GM23338 (cell line): ENCODE results near the gene RMI2. TPM values are rescaled to one million over a fixed set of nuclear protein-coding genes. Genes with fewer than 3 reads are reported as not detected.

Experiments used
- ATAC-seq: fragments of 200-7000 bp; cut with Tn5 transposase; 3 replicates; pipeline ENCODE4 v1.9.1; 2020
- DNase-seq: peaks from one replicate; pipeline ENCODE4 v3.0.0-alpha.2; 2015; ENCODE audit warnings: low spot score
- H2AFZ ChIP-seq: fragments of 200-600 bp; sonication (generic); 2 replicates; pipeline ENCODE4 v1.8.0; 2016; ENCODE audit warnings: antibody characterized with exemption, mild to moderate bottlenecking, moderate library complexity
- H3F3A ChIP-seq: fragments of 200-600 bp; sonication (generic); replicated peaks from 2 replicates; pipeline ENCODE4 v1.8.0; 2017; ENCODE audit warnings: antibody characterized with exemption, mixed run types, low read depth
- H3K27ac ChIP-seq: fragments of 200-600 bp; sonication (generic); 2 replicates; pipeline ENCODE4 v1.6.1; 2016; ENCODE audit warnings: low read depth
- H3K27me3 ChIP-seq: fragments of 200-600 bp; sonication (generic); 2 replicates; pipeline ENCODE4 v1.8.0; 2016; ENCODE audit warnings: mild to moderate bottlenecking, mixed run types, moderate library complexity; ENCODE audit not compliant: insufficient read depth
- H3K36me3 ChIP-seq: fragments of 200-600 bp; sonication (generic); 2 replicates; pipeline ENCODE4 v1.8.0; 2016; ENCODE audit warnings: mild to moderate bottlenecking; ENCODE audit not compliant: insufficient read depth
- H3K4me1 ChIP-seq: fragments of 200-600 bp; sonication (generic); 2 replicates; pipeline ENCODE4 v1.8.0; 2016; ENCODE audit warnings: mild to moderate bottlenecking, moderate library complexity; ENCODE audit not compliant: insufficient read depth
- H3K4me2 ChIP-seq: fragments of 200-600 bp; sonication (generic); 2 replicates; pipeline ENCODE4 v1.7.1; 2017; ENCODE audit warnings: mixed run types
- H3K4me3 ChIP-seq: fragments of 200-600 bp; sonication (generic); 2 replicates; pipeline ENCODE4 v1.6.1; 2016; ENCODE audit warnings: mixed run types
- H3K79me2 ChIP-seq: fragments of 200-600 bp; sonication (generic); replicated peaks from 2 replicates; pipeline ENCODE4 v1.8.0; 2017; ENCODE audit warnings: mild to moderate bottlenecking; ENCODE audit not compliant: insufficient read depth
- H3K9me2 ChIP-seq: fragments of 200-600 bp; sonication (generic); 2 replicates; pipeline ENCODE4 v1.8.0; 2017; ENCODE audit not compliant: insufficient read depth
- H4K20me1 ChIP-seq: fragments of 200-600 bp; sonication (generic); replicated peaks from 2 replicates; pipeline ENCODE4 v1.8.0; 2017; ENCODE audit warnings: mild to moderate bottlenecking; ENCODE audit not compliant: insufficient read depth
- H3K27ac Mint-ChIP-seq: 2 replicates; pipeline ENCODE4 v1.8.0; 2020; ENCODE audit warnings: inconsistent platforms, mild to moderate bottlenecking, moderate library complexity, mixed read lengths
- H3K27me3 Mint-ChIP-seq: 3 replicates; pipeline ENCODE4 v1.8.0; 2022; ENCODE audit warnings: low read depth, mild to moderate bottlenecking, moderate library complexity, mixed read lengths, inconsistent platforms; ENCODE audit not compliant: insufficient read depth, poor library complexity
- H3K36me3 Mint-ChIP-seq: 3 replicates; pipeline ENCODE4 v1.8.0; 2021; ENCODE audit warnings: low read depth, mild to moderate bottlenecking, inconsistent platforms, moderate library complexity, mixed read lengths
- H3K4me1 Mint-ChIP-seq: 3 replicates; pipeline ENCODE4 v1.8.0; 2020; ENCODE audit warnings: mild to moderate bottlenecking, inconsistent platforms, mixed read lengths
- H3K4me3 Mint-ChIP-seq: 3 replicates; pipeline ENCODE4 v1.8.0; 2021; ENCODE audit warnings: moderate library complexity, mild to moderate bottlenecking, inconsistent platforms, mixed read lengths
- H3K9me3 Mint-ChIP-seq: 3 replicates; pipeline ENCODE4 v1.8.0; 2020; ENCODE audit warnings: moderate library complexity, mild to moderate bottlenecking, inconsistent platforms, mixed read lengths
- CREB1 ChIP-seq: fragments of 250-450 bp; sonication (Bioruptor Pico); IDR thresholded peaks from 2 replicates; pipeline ENCODE4 v1.5.0; 2020; ENCODE audit warnings: low read depth, mild to moderate bottlenecking, moderate library complexity
- EZH2 ChIP-seq: fragments of 200-600 bp; sonication (generic); IDR thresholded peaks from one replicate; pipeline ENCODE4 v1.8.0; 2017; ENCODE audit warnings: antibody characterized with exemption, mild to moderate bottlenecking, low read depth; ENCODE audit not compliant: unreplicated experiment
- POLR2AphosphoS5 ChIP-seq: IDR thresholded peaks from 2 replicates; pipeline ENCODE4 v1.6.1; 2016; ENCODE audit warnings: antibody characterized with exemption, low read depth
- STAT1 ChIP-seq: IDR thresholded peaks from one replicate; pipeline ENCODE4 v1.6.1; 2016; ENCODE audit warnings: antibody characterized with exemption; ENCODE audit not compliant: unreplicated experiment
- polyA plus RNA-seq: library from polyadenylated mRNA; unstranded; fragments of >200 nt; fragmentation: Nextera tagmentation; extraction: Ambion mirVana; gene quantifications from 2 replicates; pipeline ENCODE4 v1.2.1, GENCODE V29; 2016
- total RNA-seq: library from RNA; depleted of rRNA; stranded (reverse); fragments of >200 nt; shearing (Covaris generic); gene quantifications from 2 replicates; pipeline ENCODE4 v1.2.3, GENCODE V29; 2014
- TF ChIP-seq, protein P1 (sequence below): fragments of 250-450 bp; sonication (Bioruptor Pico); IDR thresholded peaks from 2 replicates; pipeline ENCODE4 v1.5.0; 2020; ENCODE audit warnings: mild to moderate bottlenecking, moderate library complexity
- TF ChIP-seq, protein P2 (sequence below): IDR thresholded peaks from one replicate; pipeline ENCODE4 v1.6.1; 2018; ENCODE audit warnings: antibody characterized with exemption; ENCODE audit not compliant: unreplicated experiment
- TF ChIP-seq, protein P3 (sequence below), 2 experiments: fragments of 200-600 bp in 1 of 2; sonication (generic) in 1 of 2; conservative IDR thresholded peaks; 2 replicates each; pipeline versions ENCODE4 v1.5.1 to v1.6.1; 2016 to 2017; ENCODE audit warnings: antibody characterized with exemption in 2 of 2, low read depth in 2 of 2, mild to moderate bottlenecking in 2 of 2, moderate library complexity in 1 of 2
- TF ChIP-seq, protein P4 (sequence below): IDR thresholded peaks from 2 replicates; pipeline ENCODE4 v1.6.1; 2016; ENCODE audit warnings: antibody characterized with exemption

Gene RMI2
- total and polyA plus RNA-seq, 2 experiments from 2014 or later = 98.2 to 108 TPM

DNA sequence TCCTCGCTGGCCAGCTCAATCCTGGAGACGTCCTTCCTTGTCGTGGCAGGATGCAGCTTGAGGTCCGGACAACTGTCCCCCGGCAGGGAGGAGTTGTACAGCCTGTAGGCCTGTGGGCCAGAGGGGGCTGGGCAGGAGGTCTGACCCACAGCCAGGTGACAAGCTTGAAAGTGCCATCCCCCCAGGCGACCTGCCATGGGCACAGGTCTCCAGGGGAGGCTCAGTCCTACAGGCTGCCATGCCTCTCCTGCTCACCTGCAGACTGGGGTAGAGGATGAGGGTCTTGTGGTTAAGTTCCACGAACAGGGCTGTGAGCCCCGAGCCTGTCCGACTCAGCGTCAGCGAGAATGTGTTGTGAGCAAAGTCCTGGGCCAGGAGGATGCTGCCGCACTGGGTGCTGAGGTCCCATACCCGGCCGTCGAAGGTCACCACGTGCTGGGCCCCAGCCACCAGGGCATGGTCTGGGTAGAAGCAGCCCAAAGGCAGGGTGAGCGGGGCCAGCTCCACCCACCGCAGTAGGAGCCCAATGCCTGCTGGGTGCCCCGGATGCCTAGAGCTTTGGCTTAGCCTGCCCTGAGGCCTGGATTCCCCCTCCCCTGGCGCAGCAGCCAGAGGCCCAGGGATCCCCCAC is 39.8 kb downstream of the RMI2 start (continued):
- TF ChIP-seq, protein P1, sequence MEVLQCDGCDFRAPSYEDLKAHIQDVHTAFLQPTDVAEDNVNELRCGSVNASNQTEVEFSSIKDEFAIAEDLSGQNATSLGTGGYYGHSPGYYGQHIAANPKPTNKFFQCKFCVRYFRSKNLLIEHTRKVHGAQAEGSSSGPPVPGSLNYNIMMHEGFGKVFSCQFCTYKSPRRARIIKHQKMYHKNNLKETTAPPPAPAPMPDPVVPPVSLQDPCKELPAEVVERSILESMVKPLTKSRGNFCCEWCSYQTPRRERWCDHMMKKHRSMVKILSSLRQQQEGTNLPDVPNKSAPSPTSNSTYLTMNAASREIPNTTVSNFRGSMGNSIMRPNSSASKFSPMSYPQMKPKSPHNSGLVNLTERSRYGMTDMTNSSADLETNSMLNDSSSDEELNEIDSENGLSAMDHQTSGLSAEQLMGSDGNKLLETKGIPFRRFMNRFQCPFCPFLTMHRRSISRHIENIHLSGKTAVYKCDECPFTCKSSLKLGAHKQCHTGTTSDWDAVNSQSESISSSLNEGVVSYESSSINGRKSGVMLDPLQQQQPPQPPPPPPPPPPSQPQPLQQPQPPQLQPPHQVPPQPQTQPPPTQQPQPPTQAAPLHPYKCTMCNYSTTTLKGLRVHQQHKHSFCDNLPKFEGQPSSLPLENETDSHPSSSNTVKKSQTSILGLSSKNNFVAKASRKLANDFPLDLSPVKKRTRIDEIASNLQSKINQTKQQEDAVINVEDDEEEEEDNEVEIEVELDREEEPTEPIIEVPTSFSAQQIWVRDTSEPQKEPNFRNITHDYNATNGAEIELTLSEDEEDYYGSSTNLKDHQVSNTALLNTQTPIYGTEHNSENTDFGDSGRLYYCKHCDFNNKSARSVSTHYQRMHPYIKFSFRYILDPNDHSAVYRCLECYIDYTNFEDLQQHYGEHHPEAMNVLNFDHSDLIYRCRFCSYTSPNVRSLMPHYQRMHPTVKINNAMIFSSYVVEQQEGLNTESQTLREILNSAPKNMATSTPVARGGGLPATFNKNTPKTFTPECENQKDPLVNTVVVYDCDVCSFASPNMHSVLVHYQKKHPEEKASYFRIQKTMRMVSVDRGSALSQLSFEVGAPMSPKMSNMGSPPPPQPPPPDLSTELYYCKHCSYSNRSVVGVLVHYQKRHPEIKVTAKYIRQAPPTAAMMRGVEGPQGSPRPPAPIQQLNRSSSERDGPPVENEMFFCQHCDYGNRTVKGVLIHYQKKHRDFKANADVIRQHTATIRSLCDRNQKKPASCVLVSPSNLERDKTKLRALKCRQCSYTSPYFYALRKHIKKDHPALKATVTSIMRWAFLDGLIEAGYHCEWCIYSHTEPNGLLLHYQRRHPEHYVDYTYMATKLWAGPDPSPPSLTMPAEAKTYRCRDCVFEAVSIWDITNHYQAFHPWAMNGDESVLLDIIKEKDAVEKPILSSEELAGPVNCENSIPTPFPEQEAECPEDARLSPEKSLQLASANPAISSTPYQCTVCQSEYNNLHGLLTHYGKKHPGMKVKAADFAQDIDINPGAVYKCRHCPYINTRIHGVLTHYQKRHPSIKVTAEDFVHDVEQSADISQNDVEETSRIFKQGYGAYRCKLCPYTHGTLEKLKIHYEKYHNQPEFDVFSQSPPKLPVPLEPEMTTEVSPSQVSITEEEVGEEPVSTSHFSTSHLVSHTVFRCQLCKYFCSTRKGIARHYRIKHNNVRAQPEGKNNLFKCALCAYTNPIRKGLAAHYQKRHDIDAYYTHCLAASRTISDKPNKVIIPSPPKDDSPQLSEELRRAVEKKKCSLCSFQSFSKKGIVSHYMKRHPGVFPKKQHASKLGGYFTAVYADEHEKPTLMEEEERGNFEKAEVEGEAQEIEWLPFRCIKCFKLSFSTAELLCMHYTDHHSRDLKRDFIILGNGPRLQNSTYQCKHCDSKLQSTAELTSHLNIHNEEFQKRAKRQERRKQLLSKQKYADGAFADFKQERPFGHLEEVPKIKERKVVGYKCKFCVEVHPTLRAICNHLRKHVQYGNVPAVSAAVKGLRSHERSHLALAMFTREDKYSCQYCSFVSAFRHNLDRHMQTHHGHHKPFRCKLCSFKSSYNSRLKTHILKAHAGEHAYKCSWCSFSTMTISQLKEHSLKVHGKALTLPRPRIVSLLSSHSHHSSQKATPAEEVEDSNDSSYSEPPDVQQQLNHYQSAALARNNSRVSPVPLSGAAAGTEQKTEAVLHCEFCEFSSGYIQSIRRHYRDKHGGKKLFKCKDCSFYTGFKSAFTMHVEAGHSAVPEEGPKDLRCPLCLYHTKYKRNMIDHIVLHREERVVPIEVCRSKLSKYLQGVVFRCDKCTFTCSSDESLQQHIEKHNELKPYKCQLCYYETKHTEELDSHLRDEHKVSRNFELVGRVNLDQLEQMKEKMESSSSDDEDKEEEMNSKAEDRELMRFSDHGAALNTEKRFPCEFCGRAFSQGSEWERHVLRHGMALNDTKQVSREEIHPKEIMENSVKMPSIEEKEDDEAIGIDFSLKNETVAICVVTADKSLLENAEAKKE = no peak
- TF ChIP-seq CREB1 (CRISPR knock-in tag) (no peak), POLR2AphosphoS5 (no peak)
- TF ChIP-seq, protein P2, sequence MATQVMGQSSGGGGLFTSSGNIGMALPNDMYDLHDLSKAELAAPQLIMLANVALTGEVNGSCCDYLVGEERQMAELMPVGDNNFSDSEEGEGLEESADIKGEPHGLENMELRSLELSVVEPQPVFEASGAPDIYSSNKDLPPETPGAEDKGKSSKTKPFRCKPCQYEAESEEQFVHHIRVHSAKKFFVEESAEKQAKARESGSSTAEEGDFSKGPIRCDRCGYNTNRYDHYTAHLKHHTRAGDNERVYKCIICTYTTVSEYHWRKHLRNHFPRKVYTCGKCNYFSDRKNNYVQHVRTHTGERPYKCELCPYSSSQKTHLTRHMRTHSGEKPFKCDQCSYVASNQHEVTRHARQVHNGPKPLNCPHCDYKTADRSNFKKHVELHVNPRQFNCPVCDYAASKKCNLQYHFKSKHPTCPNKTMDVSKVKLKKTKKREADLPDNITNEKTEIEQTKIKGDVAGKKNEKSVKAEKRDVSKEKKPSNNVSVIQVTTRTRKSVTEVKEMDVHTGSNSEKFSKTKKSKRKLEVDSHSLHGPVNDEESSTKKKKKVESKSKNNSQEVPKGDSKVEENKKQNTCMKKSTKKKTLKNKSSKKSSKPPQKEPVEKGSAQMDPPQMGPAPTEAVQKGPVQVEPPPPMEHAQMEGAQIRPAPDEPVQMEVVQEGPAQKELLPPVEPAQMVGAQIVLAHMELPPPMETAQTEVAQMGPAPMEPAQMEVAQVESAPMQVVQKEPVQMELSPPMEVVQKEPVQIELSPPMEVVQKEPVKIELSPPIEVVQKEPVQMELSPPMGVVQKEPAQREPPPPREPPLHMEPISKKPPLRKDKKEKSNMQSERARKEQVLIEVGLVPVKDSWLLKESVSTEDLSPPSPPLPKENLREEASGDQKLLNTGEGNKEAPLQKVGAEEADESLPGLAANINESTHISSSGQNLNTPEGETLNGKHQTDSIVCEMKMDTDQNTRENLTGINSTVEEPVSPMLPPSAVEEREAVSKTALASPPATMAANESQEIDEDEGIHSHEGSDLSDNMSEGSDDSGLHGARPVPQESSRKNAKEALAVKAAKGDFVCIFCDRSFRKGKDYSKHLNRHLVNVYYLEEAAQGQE = no peak

DNA sequence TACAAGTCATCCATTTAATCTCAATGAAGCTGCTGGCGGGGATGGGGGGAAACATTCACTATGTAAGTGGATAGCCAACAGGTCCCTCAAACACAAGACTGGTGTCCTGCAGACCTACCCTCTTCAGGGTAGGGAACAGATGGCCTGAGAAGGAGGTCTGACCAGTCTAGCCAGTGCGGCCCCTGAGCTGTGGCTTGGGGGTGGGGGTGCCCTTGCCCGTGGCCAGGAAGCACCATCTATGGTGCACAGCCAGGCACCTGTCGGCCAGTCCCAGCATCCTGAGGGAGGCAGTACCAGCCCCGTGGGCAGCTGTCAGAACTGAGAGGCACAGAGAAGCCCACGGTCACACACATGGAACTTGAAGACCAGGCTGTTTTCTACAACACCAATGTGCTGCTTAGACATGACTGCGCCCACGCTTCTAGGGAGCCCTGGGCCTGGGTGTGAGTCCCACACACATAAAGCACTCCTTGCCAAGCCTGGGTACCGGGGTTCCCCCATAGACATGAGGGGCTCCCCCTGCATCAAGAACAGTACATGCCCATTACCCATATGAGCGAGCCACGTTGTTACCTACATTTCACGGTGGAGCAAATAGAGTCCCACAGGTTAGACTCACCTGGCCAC is 40.9 kb downstream of the RMI2 start:
- peaks cover 23% of the 10 kb centered on the region for H3K27me3 Mint-ChIP-seq
- H4K20me1 ChIP-seq = no peaks in the 10 kb centered on the region
- no peak overlapping the region for H3K4me3 Mint-ChIP-seq
- peaks cover 2% of the 10 kb centered on the region; the same call in 1 of the 2 replicates for H3F3A ChIP-seq
- no peak overlapping the region for H2AFZ ChIP-seq
- H3K27ac ChIP-seq = no peak overlapping the region
- no peak overlapping the region for H3K27ac Mint-ChIP-seq
- H3K27me3 ChIP-seq = no peaks in the 10 kb centered on the region
- peaks cover 29% of the 10 kb centered on the region for H3K4me1 Mint-ChIP-seq
- H3K79me2 ChIP-seq = no peaks in the 10 kb centered on the region
- H3K36me3 Mint-ChIP-seq = no peaks in the 10 kb centered on the region
- H3K9me2 ChIP-seq = no peaks in the 10 kb centered on the region
- no peak for DNase-seq
- H3K4me1 ChIP-seq = peaks cover 9% of the 10 kb centered on the region
- no peak overlapping the region for H3K4me2 ChIP-seq
- no peaks in the 10 kb centered on the region for H3K36me3 ChIP-seq
- ATAC-seq = no peak
- no peaks in the 10 kb centered on the region; the same call in 2 of the 3 replicates for H3K9me3 Mint-ChIP-seq
- no peak overlapping the region for H3K4me3 ChIP-seq
- TF ChIP-seq, protein P3, sequence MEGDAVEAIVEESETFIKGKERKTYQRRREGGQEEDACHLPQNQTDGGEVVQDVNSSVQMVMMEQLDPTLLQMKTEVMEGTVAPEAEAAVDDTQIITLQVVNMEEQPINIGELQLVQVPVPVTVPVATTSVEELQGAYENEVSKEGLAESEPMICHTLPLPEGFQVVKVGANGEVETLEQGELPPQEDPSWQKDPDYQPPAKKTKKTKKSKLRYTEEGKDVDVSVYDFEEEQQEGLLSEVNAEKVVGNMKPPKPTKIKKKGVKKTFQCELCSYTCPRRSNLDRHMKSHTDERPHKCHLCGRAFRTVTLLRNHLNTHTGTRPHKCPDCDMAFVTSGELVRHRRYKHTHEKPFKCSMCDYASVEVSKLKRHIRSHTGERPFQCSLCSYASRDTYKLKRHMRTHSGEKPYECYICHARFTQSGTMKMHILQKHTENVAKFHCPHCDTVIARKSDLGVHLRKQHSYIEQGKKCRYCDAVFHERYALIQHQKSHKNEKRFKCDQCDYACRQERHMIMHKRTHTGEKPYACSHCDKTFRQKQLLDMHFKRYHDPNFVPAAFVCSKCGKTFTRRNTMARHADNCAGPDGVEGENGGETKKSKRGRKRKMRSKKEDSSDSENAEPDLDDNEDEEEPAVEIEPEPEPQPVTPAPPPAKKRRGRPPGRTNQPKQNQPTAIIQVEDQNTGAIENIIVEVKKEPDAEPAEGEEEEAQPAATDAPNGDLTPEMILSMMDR (conservative IDR thresholded peaks at IDR 0.05; ENCODE audit: low read depth in 2 of 2) = no peak
- TF ChIP-seq EZH2 = no peak
- no peak for TF ChIP-seq STAT1
- TF ChIP-seq CREB1 (CRISPR knock-in tag) = no peak
- TF ChIP-seq, protein P4, sequence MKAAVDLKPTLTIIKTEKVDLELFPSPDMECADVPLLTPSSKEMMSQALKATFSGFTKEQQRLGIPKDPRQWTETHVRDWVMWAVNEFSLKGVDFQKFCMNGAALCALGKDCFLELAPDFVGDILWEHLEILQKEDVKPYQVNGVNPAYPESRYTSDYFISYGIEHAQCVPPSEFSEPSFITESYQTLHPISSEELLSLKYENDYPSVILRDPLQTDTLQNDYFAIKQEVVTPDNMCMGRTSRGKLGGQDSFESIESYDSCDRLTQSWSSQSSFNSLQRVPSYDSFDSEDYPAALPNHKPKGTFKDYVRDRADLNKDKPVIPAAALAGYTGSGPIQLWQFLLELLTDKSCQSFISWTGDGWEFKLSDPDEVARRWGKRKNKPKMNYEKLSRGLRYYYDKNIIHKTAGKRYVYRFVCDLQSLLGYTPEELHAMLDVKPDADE = no peak
